ENCODE results near the gene SART1.

Gene SART1

GRCh38 chr11:65967329-65967934 lies 5.9 kb downstream of the SART1 start:
- no peak for DNase-seq

GRCh38 chr11:65968600-65969482 lies 7.3 kb downstream of the SART1 start:
- no peak for DNase-seq

- no peak for DNase-seq
These were observed 10.6 kb downstream of the SART1 start for GRCh38 chr11:65972116-65972515.

- DNase-seq = no peak
These were observed 12.0 kb downstream of the SART1 start for GRCh38 chr11:65973439-65974110.

- DNase-seq = no peak
These were observed 14.2 kb downstream of the SART1 start for GRCh38 chr11:65975771-65976170.

GRCh38 chr11:65976216-65977176 lies 15.0 kb downstream of the SART1 start:
- DNase-seq = no peak

- no peak for DNase-seq
These were observed 16.3 kb downstream of the SART1 start for GRCh38 chr11:65977621-65978390.

GRCh38 chr11:65978391-65979238 lies 17.1 kb downstream of the SART1 start:
- no peak for DNase-seq

- no peak for DNase-seq
These were observed 17.8 kb downstream of the SART1 start for GRCh38 chr11:65979261-65979759.

- DNase-seq = no peak
These were observed 19.7 kb downstream of the SART1 start for GRCh38 chr11:65981101-65981740.

- DNase-seq = no peak
These were observed 20.7 kb downstream of the SART1 start for GRCh38 chr11:65981972-65982823.

- DNase-seq = no peak
These were observed 21.5 kb downstream of the SART1 start for GRCh38 chr11:65982824-65983588.

GRCh38 chr11:65983589-65983987 lies 22.1 kb downstream of the SART1 start:
- DNase-seq = no peak

- no peak for DNase-seq
These were observed 25.8 kb downstream of the SART1 start for GRCh38 chr11:65987336-65987735.

- DNase-seq = peak; percentile 94 to 96
These were observed 27.5 kb downstream of the SART1 start for GRCh38 chr11:65988791-65989592.

GRCh38 chr11:65992056-65992455 lies 30.5 kb downstream of the SART1 start:
- DNase-seq = no peak

- no peak for DNase-seq
These were observed 35.8 kb downstream of the SART1 start for GRCh38 chr11:65997286-65997685.

Data from CD4-positive, alpha-beta T cell treated with Interferon alpha-2 for 1 hour (primary cell).